Liver (tissue), 9 donors: ENCODE results near the gene MED25. TPM values are rescaled to one million over a fixed set of nuclear protein-coding genes. Genes with fewer than 3 reads are reported as not detected.

ENCODE experiments used
- DNase-seq: peaks from one replicate; pipeline ENCODE4 v3.0.0-alpha.2; 2017; ENCODE audit warnings: low spot score
- H3K27ac ChIP-seq, 2 donors: one replicate each; pipeline ENCODE4 v1.7.0; 2013; ENCODE audit warnings: inconsistent platforms in 2 of 2, low read length in 2 of 2, control low read depth in 1 of 2, low read depth in 1 of 2, mild to moderate bottlenecking in 1 of 2
- H3K27me3 ChIP-seq, 4 donors: one replicate each; pipeline versions ENCODE4 v1.6.1 to v1.7.0; 2013; ENCODE audit warnings: low read length in 3 of 4, inconsistent platforms in 1 of 4, mild to moderate bottlenecking in 1 of 4, moderate library complexity in 1 of 4; ENCODE audit not compliant: control insufficient read depth in 4 of 4, insufficient read depth in 4 of 4
- H3K36me3 ChIP-seq, 4 donors: one replicate each; pipeline versions ENCODE4 v1.6.1 to v1.7.0; 2013; ENCODE audit warnings: low read length in 3 of 4, mild to moderate bottlenecking in 3 of 4, low read depth in 1 of 4, moderate library complexity in 1 of 4; ENCODE audit not compliant: control insufficient read depth in 4 of 4, insufficient read depth in 3 of 4
- H3K4me1 ChIP-seq, 4 donors: one replicate each; pipeline versions ENCODE4 v1.6.1 to v1.7.0; 2013; ENCODE audit warnings: low read length in 3 of 4, mild to moderate bottlenecking in 3 of 4, moderate library complexity in 1 of 4; ENCODE audit not compliant: control insufficient read depth in 4 of 4, insufficient read depth in 4 of 4
- H3K4me3 ChIP-seq, 3 donors: one replicate each; pipeline versions ENCODE4 v1.6.1 to v1.7.0; 2013; ENCODE audit warnings: low read length in 3 of 3, control low read depth in 1 of 3, low read depth in 1 of 3, mild to moderate bottlenecking in 1 of 3
- H3K9ac ChIP-seq, 2 donors: one replicate each; pipeline ENCODE4 v1.7.0; 2013; ENCODE audit warnings: low read length in 2 of 2, mild to moderate bottlenecking in 2 of 2, moderate library complexity in 2 of 2, control low read depth in 1 of 2, low read depth in 1 of 2
- H3K9me3 ChIP-seq, 4 donors: one replicate each; pipeline versions ENCODE4 v1.6.1 to v1.7.0; 2013; ENCODE audit warnings: low read length in 3 of 4; ENCODE audit not compliant: control insufficient read depth in 4 of 4
- ATF3 ChIP-seq: IDR thresholded peaks from 2 replicates; pipeline ENCODE4 v1.6.1; 2016; ENCODE audit warnings: antibody characterized with exemption
- CTCF ChIP-seq: fragments of 150-350 bp; IDR thresholded peaks from 2 replicates; pipeline ENCODE4 v1.5.1; 2017; ENCODE audit warnings: improper control_type of control experiment, low read depth, low read length; ENCODE audit not compliant: missing input control
- EGR1 ChIP-seq, 2 donors: IDR thresholded peaks; 2 replicates each; pipeline ENCODE4 v1.6.1; 2016 to 2018; ENCODE audit warnings: antibody characterized with exemption in 2 of 2, low read depth in 2 of 2
- FOXA1 ChIP-seq: IDR thresholded peaks from 2 replicates; pipeline ENCODE4 v1.6.1; 2016; ENCODE audit warnings: antibody characterized with exemption
- FOXA2 ChIP-seq: IDR thresholded peaks from 2 replicates; pipeline ENCODE4 v1.6.1; 2016; ENCODE audit warnings: antibody characterized with exemption
- GABPA ChIP-seq, 2 donors: IDR thresholded peaks in 1 of 2; conservative IDR thresholded peaks in 1 of 2; 2 replicates each; pipeline ENCODE4 v1.6.1; 2016; ENCODE audit warnings: antibody characterized with exemption in 2 of 2, mild to moderate bottlenecking in 1 of 2, moderate library complexity in 1 of 2
- HNF4A ChIP-seq, 2 donors: conservative IDR thresholded peaks; 2 replicates each; pipeline ENCODE4 v1.6.1; 2016; ENCODE audit warnings: antibody characterized with exemption in 2 of 2, mild to moderate bottlenecking in 2 of 2
- HNF4G ChIP-seq: IDR thresholded peaks from 2 replicates; pipeline ENCODE4 v1.6.1; 2016; ENCODE audit warnings: antibody characterized with exemption
- JUND ChIP-seq, 2 donors: IDR thresholded peaks; 2 replicates each; pipeline ENCODE4 v1.6.1; 2016; ENCODE audit warnings: antibody characterized with exemption in 2 of 2
- MAX ChIP-seq: IDR thresholded peaks from 2 replicates; pipeline ENCODE4 v1.6.1; 2016; ENCODE audit warnings: antibody characterized with exemption
- NR2F2 ChIP-seq: IDR thresholded peaks from 2 replicates; pipeline ENCODE4 v1.6.1; 2016; ENCODE audit warnings: antibody characterized with exemption
- RAD21 ChIP-seq, 2 donors: IDR thresholded peaks; 2 replicates each; pipeline ENCODE4 v1.6.1; 2016; ENCODE audit warnings: antibody characterized with exemption in 2 of 2, mild to moderate bottlenecking in 2 of 2
- REST ChIP-seq: IDR thresholded peaks from 2 replicates; pipeline ENCODE4 v1.6.1; 2016; ENCODE audit warnings: antibody characterized with exemption, mild to moderate bottlenecking
- RXRA ChIP-seq, 2 donors: IDR thresholded peaks; 2 replicates each; pipeline ENCODE4 v1.6.1; 2017 to 2018; ENCODE audit warnings: antibody characterized with exemption in 2 of 2, mild to moderate bottlenecking in 1 of 2
- SP1 ChIP-seq: IDR thresholded peaks from 2 replicates; pipeline ENCODE4 v1.6.1; 2018; ENCODE audit warnings: antibody characterized with exemption, mild to moderate bottlenecking
- TAF1 ChIP-seq: conservative IDR thresholded peaks from 2 replicates; pipeline ENCODE4 v1.6.1; 2016; ENCODE audit warnings: antibody characterized with exemption, mild to moderate bottlenecking
- YY1 ChIP-seq: IDR thresholded peaks from 2 replicates; pipeline ENCODE4 v1.6.1; 2016; ENCODE audit warnings: antibody characterized with exemption, mild to moderate bottlenecking
- ZBTB33 ChIP-seq: IDR thresholded peaks from 2 replicates; pipeline ENCODE4 v1.6.1; 2016; ENCODE audit warnings: antibody characterized with exemption
- WGBS: extraction: QIAGEN DNeasy Blood & Tissue Kit; methylation state at CpG from one replicate; pipeline ENCODE4 v1.1.7; 2013; 5-methylcytosine and 5-hydroxymethylcytosine counted together
- polyA plus RNA-seq, 2 donors: library from polyadenylated mRNA; stranded (reverse) in 1 of 2; unstranded in 1 of 2; fragments of 200-250 nt in 1 of 2; fragments of >200 nt in 1 of 2; fragmentation: Nextera tagmentation in 1 of 2; extraction: Ambion mirVana in 1 of 2; gene quantifications; one replicate each; pipeline versions ENCODE4 v1.2.1 to v1.2.3, GENCODE V29; 2013 to 2015
- total RNA-seq, 2 donors: library from RNA; depleted of rRNA; stranded (reverse); fragments of >200 nt; gene quantifications; one replicate each; pipeline ENCODE4 v1.2.3, GENCODE V29; 2014
- donor health status: healthy.
- donor health status: healthy.
- donor health status: healthy.
- donor health status: healthy.
- donor health status: healthy.

MED25 gene
- total and polyA plus RNA-seq, 4 donors, result 4.7 to 24.1 (median 9.6) TPM

GRCh38 chr19:49864890-49865289 lies 46.8 kb downstream of the MED25 start:
- Histone ChIP-seq H3K9me3 (no peaks in the 10 kb centered on the region), H3K27me3 (no peaks in the 10 kb centered on the region), H3K36me3 (peaks cover 0 to 32% (median 9%) of the 10 kb centered on the region in 4 donors), H3K4me1 (peaks cover 12 to 34% (median 24%) of the 10 kb centered on the region in 4 donors), H3K9ac (no peak overlapping the region), H3K4me3 (no peak overlapping the region), H3K27ac (no peak overlapping the region)
- WGBS, result 93% methylated on average over 13 of the region's 13 CpGs
- DNase-seq, result no peak
- TF ChIP-seq REST (no peak), FOXA1 (no peak), ZBTB33 (no peak), SP1 (no peak), RXRA (IDR thresholded peaks at IDR 0.05) (no peak), CTCF (no peak), TAF1 (no peak), YY1 (no peak), HNF4A (conservative IDR thresholded peaks at IDR 0.05) (no peak), NR2F2 (no peak), HNF4G (no peak), RAD21 (IDR thresholded peaks at IDR 0.05) (no peak), FOXA2 (no peak), GABPA (IDR thresholded peaks at IDR 0.05 in 1 of 2, conservative IDR thresholded peaks at IDR 0.05 in 1 of 2) (no peak), EGR1 (IDR thresholded peaks at IDR 0.05; ENCODE audit: low read depth in 2 of 2) (no peak), JUND (IDR thresholded peaks at IDR 0.05) (no peak), MAX (no peak), ATF3 (no peak)
